ENCODE measurements around the gene CPVL. TPM values are rescaled to one million over a fixed set of nuclear protein-coding genes. Genes with fewer than 3 reads are reported as not detected.

CPVL gene
- total RNA-seq, 1 experiment from 2014 or later, result 10.3 TPM

DNA sequence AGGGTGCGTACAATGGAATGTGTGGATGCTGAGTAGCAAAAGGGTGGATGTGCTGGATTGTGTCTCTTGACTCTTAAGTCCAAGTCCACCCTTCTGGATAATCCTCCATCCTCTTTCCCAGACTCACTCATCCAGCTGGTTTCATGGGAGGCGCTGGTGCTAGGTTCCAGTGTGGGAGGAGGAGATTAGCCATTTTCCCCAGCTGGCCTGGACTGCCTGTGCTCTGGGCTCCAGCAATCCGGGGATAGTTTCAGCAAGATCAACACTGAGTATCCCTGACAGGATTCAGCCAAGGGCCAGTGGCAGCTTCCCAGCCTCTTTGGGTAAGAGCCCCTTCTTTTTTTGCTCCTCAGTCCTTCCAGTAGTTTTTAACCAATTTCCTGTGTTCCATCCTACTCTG is 166.6 kb downstream of the CPVL start:
- DNase-seq (ENCODE audit: low read depth, low spot score) (no peak), ATAC-seq (no peak)
- H3K27ac ChIP-seq (ENCODE audit: low read depth, low read length), result no peak overlapping the region
- ChIA-PET POLR2A (no interaction called here), RAD21 (ENCODE audit: low non-redundant PET in 1 of 2, low total read pairs in 2 of 2, uncharacterized antibody in 2 of 2, unreplicated experiment in 2 of 2) (no interaction called here), CTCF (no interaction called here)
- no peak overlapping the region for H2AFZ ChIP-seq (ENCODE audit: low read depth, low read length, poor library complexity, severe bottlenecking)
- no peaks in the 10 kb centered on the region for H3K27me3 ChIP-seq (ENCODE audit: insufficient read depth, low read length)
- no peak overlapping the region for H3K4me3 ChIP-seq (replicated peaks in 1 of 2; ENCODE audit: low read depth in 1 of 2, low read length in 2 of 2)
- no peaks in the 10 kb centered on the region for H3K79me2 ChIP-seq (ENCODE audit: insufficient read depth, low read length)
- peaks cover 6 to 8% of the 10 kb centered on the region in 2 experiments for H3K4me1 ChIP-seq (ENCODE audit: control insufficient read depth in 1 of 2, insufficient read depth in 2 of 2, low read length in 2 of 2)
- H3K9me2 ChIP-seq (ENCODE audit: insufficient read depth), result no peaks in the 10 kb centered on the region
- H3K36me3 ChIP-seq (ENCODE audit: control insufficient read depth in 1 of 2, insufficient read depth in 2 of 2, low read length in 2 of 2), result no peaks in the 10 kb centered on the region
- H3K4me2 ChIP-seq (ENCODE audit: low read length), result no peak overlapping the region
- no peak for TF ChIP-seq SP1 (IDR thresholded peaks at IDR 0.05; ENCODE audit: low read depth)
- TF ChIP-seq JUND (IDR thresholded peaks at IDR 0.05), result no peak
- no peak for TF ChIP-seq ZNF274 (IDR thresholded peaks at IDR 0.05; ENCODE audit: low read depth, low read length)
- TF ChIP-seq POLR2A (IDR thresholded peaks at IDR 0.05; ENCODE audit: borderline replicate concordance, extremely low read depth, insufficient read depth, insufficient read length), result no peak
- TF ChIP-seq SIN3A (IDR thresholded peaks at IDR 0.05; ENCODE audit: low read depth), result no peak
- TF ChIP-seq EZH2 (IDR thresholded peaks at IDR 0.05), result no peak
- TF ChIP-seq, protein P1, sequence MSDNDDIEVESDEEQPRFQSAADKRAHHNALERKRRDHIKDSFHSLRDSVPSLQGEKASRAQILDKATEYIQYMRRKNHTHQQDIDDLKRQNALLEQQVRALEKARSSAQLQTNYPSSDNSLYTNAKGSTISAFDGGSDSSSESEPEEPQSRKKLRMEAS (IDR thresholded peaks at IDR 0.05), result no peak
- no peaks in the 10 kb centered on the region for H4K20me1 ChIP-seq (ENCODE audit: insufficient read depth)
- intact Hi-C loops (cut with micrococcal nuclease), result no loop called here
- H3K9ac ChIP-seq (ENCODE audit: low read length), result no peak overlapping the region
- BruUV-seq (replicated peaks), result no TSS peak
- H3K9me3 ChIP-seq (ENCODE audit: control insufficient read depth in 1 of 2, insufficient read depth in 1 of 2, low read depth in 1 of 2, low read length in 2 of 2), result no peaks in the 10 kb centered on the region

DNA sequence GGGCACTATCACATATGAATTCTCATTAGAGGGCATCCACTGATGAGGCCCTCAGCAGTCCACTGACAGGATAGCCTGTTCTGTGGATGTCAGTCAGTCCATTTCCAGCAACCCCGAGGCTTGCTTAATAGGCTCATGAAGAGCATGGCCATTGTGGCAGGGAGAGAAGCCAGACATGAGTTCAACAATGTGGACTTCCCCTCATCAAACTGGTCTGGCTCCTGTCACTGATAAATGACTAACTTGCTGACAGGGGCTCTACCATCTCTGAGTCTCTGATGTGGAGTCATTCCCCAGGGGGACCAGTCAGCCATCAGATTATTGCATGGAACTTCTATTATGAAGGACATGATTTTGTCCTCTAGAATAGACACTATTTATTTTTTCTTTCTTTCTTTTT is 168.5 kb downstream of the CPVL start:
- H3K9me2 ChIP-seq (ENCODE audit: insufficient read depth), result no peaks in the 10 kb centered on the region
- H3K4me1 ChIP-seq (ENCODE audit: control insufficient read depth in 1 of 2, insufficient read depth in 2 of 2, low read length in 2 of 2), result no peaks in the 10 kb centered on the region
- ChIA-PET POLR2A (no interaction called here), CTCF (no interaction called here), RAD21 (ENCODE audit: low non-redundant PET in 1 of 2, low total read pairs in 2 of 2, uncharacterized antibody in 2 of 2, unreplicated experiment in 2 of 2) (no interaction called here)
- no peaks in the 10 kb centered on the region for H3K9me3 ChIP-seq (ENCODE audit: control insufficient read depth in 1 of 2, insufficient read depth in 1 of 2, low read depth in 1 of 2, low read length in 2 of 2)
- no peak overlapping the region for H3K4me3 ChIP-seq (replicated peaks in 1 of 2; ENCODE audit: low read depth in 1 of 2, low read length in 2 of 2)
- no peak for TF ChIP-seq EZH2 (IDR thresholded peaks at IDR 0.05)
- TF ChIP-seq, protein P2, sequence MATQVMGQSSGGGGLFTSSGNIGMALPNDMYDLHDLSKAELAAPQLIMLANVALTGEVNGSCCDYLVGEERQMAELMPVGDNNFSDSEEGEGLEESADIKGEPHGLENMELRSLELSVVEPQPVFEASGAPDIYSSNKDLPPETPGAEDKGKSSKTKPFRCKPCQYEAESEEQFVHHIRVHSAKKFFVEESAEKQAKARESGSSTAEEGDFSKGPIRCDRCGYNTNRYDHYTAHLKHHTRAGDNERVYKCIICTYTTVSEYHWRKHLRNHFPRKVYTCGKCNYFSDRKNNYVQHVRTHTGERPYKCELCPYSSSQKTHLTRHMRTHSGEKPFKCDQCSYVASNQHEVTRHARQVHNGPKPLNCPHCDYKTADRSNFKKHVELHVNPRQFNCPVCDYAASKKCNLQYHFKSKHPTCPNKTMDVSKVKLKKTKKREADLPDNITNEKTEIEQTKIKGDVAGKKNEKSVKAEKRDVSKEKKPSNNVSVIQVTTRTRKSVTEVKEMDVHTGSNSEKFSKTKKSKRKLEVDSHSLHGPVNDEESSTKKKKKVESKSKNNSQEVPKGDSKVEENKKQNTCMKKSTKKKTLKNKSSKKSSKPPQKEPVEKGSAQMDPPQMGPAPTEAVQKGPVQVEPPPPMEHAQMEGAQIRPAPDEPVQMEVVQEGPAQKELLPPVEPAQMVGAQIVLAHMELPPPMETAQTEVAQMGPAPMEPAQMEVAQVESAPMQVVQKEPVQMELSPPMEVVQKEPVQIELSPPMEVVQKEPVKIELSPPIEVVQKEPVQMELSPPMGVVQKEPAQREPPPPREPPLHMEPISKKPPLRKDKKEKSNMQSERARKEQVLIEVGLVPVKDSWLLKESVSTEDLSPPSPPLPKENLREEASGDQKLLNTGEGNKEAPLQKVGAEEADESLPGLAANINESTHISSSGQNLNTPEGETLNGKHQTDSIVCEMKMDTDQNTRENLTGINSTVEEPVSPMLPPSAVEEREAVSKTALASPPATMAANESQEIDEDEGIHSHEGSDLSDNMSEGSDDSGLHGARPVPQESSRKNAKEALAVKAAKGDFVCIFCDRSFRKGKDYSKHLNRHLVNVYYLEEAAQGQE (IDR thresholded peaks at IDR 0.05; ENCODE audit: low read depth), result no peak
- no peak for TF ChIP-seq FOSL1 (IDR thresholded peaks at IDR 0.05; ENCODE audit: low read depth)
- TF ChIP-seq, protein P3, sequence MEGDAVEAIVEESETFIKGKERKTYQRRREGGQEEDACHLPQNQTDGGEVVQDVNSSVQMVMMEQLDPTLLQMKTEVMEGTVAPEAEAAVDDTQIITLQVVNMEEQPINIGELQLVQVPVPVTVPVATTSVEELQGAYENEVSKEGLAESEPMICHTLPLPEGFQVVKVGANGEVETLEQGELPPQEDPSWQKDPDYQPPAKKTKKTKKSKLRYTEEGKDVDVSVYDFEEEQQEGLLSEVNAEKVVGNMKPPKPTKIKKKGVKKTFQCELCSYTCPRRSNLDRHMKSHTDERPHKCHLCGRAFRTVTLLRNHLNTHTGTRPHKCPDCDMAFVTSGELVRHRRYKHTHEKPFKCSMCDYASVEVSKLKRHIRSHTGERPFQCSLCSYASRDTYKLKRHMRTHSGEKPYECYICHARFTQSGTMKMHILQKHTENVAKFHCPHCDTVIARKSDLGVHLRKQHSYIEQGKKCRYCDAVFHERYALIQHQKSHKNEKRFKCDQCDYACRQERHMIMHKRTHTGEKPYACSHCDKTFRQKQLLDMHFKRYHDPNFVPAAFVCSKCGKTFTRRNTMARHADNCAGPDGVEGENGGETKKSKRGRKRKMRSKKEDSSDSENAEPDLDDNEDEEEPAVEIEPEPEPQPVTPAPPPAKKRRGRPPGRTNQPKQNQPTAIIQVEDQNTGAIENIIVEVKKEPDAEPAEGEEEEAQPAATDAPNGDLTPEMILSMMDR (IDR thresholded peaks at IDR 0.05 in 2 of 3, conservative IDR thresholded peaks at IDR 0.05 in 1 of 3; ENCODE audit: borderline replicate concordance in 1 of 3, insufficient read depth in 1 of 3, low read depth in 2 of 3, low read length in 2 of 3), result no peak
- no peak for TF ChIP-seq ZNF274 (IDR thresholded peaks at IDR 0.05; ENCODE audit: low read depth, low read length)
- TF ChIP-seq ELF1 (IDR thresholded peaks at IDR 0.05; ENCODE audit: borderline replicate concordance, low read depth), result no peak
- TF ChIP-seq RAD21 (IDR thresholded peaks at IDR 0.05; ENCODE audit: low read depth), result no peak
- TF ChIP-seq, protein P1 (IDR thresholded peaks at IDR 0.05), result no peak
- TF ChIP-seq SP1 (IDR thresholded peaks at IDR 0.05; ENCODE audit: low read depth), result no peak
- TF ChIP-seq, protein P4, sequence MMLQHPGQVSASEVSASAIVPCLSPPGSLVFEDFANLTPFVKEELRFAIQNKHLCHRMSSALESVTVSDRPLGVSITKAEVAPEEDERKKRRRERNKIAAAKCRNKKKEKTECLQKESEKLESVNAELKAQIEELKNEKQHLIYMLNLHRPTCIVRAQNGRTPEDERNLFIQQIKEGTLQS (IDR thresholded peaks at IDR 0.05), result no peak
- no peak for TF ChIP-seq CEBPB (IDR thresholded peaks at IDR 0.05; ENCODE audit: low read depth)
- TF ChIP-seq SRF (IDR thresholded peaks at IDR 0.05; ENCODE audit: low read depth), result no peak
- H4K20me1 ChIP-seq (ENCODE audit: insufficient read depth), result no peaks in the 10 kb centered on the region
- H3K27ac ChIP-seq (ENCODE audit: low read depth, low read length), result no peak overlapping the region
- H3K36me3 ChIP-seq (ENCODE audit: control insufficient read depth in 1 of 2, insufficient read depth in 2 of 2, low read length in 2 of 2), result no peaks in the 10 kb centered on the region
- H3K79me2 ChIP-seq (ENCODE audit: insufficient read depth, low read length), result no peaks in the 10 kb centered on the region
- intact Hi-C loops (cut with micrococcal nuclease), result no loop called here
- ATAC-seq (no peak), DNase-seq (ENCODE audit: low read depth, low spot score) (no peak)
- H3K27me3 ChIP-seq (ENCODE audit: insufficient read depth, low read length), result no peaks in the 10 kb centered on the region
- H3K9ac ChIP-seq (ENCODE audit: low read length), result no peak overlapping the region
- H3K4me2 ChIP-seq (ENCODE audit: low read length), result no peak overlapping the region
- no peak overlapping the region for H2AFZ ChIP-seq (ENCODE audit: low read depth, low read length, poor library complexity, severe bottlenecking)
- no TSS peak for BruUV-seq (replicated peaks)
